ENCODE data around the gene DENND1A. TPM values are rescaled to one million over a fixed set of nuclear protein-coding genes. Genes with fewer than 3 reads are reported as not detected.

The DENND1A gene
- total RNA-seq, 6 experiments from 2014 or later: 13.9 to 22.6 (median 16.3) TPM

GRCh38 chr9:123360161-123361085, 569.5 kb downstream of the DENND1A start:
- H3K27me3 ChIP-seq: no peaks in the 10 kb centered on the region
- H3K27ac ChIP-seq: no peak overlapping the region
- no peaks in the 10 kb centered on the region for H3K4me1 ChIP-seq
- intact Hi-C loops (cut with DNase I): no loop called here
- H3K36me3 ChIP-seq: no peaks in the 10 kb centered on the region
- peak in 3 of 4 donors; percentile 26 to 44 (median 35) for ATAC-seq
- peak in 1 of 3 donors; percentile 45 for DNase-seq
- H3K9me3 ChIP-seq: no peaks in the 10 kb centered on the region
- WGBS (ENCODE audit: insufficient coverage, low coverage, low lambda C conversion rate, missing lambda C conversion rate): 27% methylated on average over 3 of the region's 22 CpGs
- TF ChIP-seq CTCF (IDR thresholded peaks at IDR 0.05): no peak
- no peak for TF ChIP-seq POLR2A (IDR thresholded peaks at IDR 0.05)
- no peak overlapping the region for H3K4me3 ChIP-seq

GRCh38 chr9:123359546-123359945, 570.4 kb downstream of the DENND1A start:
- WGBS (ENCODE audit: insufficient coverage, low coverage, low lambda C conversion rate, missing lambda C conversion rate): 45% methylated on average over 3 of the region's 3 CpGs
- no peak overlapping the region for H3K4me3 ChIP-seq
- no peaks in the 10 kb centered on the region for H3K9me3 ChIP-seq
- H3K27me3 ChIP-seq: no peaks in the 10 kb centered on the region
- ATAC-seq (no peak), DNase-seq (no peak)
- H3K4me1 ChIP-seq: no peaks in the 10 kb centered on the region
- no peak overlapping the region for H3K27ac ChIP-seq
- no peak for TF ChIP-seq POLR2A (IDR thresholded peaks at IDR 0.05)
- no peak for TF ChIP-seq CTCF (IDR thresholded peaks at IDR 0.05)
- intact Hi-C loops (cut with DNase I): no loop called here
- no peaks in the 10 kb centered on the region for H3K36me3 ChIP-seq

- Histone ChIP-seq H3K27me3 (no peaks in the 10 kb centered on the region), H3K36me3 (no peaks in the 10 kb centered on the region), H3K9me3 (no peaks in the 10 kb centered on the region), H3K4me1 (peaks cover 0 to 3% (median 0%) of the 10 kb centered on the region in 4 donors), H3K27ac (no peak overlapping the region), H3K4me3 (no peak overlapping the region)
- no peak for DNase-seq
- 47% methylated on average over 2 of the region's 2 CpGs for WGBS (ENCODE audit: insufficient coverage, low coverage, low lambda C conversion rate, missing lambda C conversion rate)
- ATAC-seq: no peak
- intact Hi-C loops (cut with DNase I): no loop called here
- no peak for TF ChIP-seq CTCF (IDR thresholded peaks at IDR 0.05)
- no peak for TF ChIP-seq POLR2A (IDR thresholded peaks at IDR 0.05)
Measured at GRCh38 chr9:123359106-123359505, 570.8 kb downstream of the DENND1A start.

- ATAC-seq (no peak), DNase-seq (no peak)
- Histone ChIP-seq H3K4me3 (no peak overlapping the region), H3K36me3 (no peaks in the 10 kb centered on the region), H3K27me3 (no peaks in the 10 kb centered on the region), H3K4me1 (peaks cover 0 to 6% (median 0%) of the 10 kb centered on the region in 4 donors), H3K27ac (no peak overlapping the region), H3K9me3 (no peaks in the 10 kb centered on the region)
- WGBS (ENCODE audit: insufficient coverage, low coverage, low lambda C conversion rate, missing lambda C conversion rate): 55% methylated on average over 3 of the region's 10 CpGs
- intact Hi-C loops (cut with DNase I): no loop called here
- TF ChIP-seq CTCF (IDR thresholded peaks at IDR 0.05) (no peak), POLR2A (IDR thresholded peaks at IDR 0.05) (no peak)
Measured at GRCh38 chr9:123358181-123358905, 571.6 kb downstream of the DENND1A start.

All from right lobe of liver (tissue), 6 donors.